GM20000 (cell line): ENCODE measurements around the gene FSD1.

Source experiments
- DNase-seq: peaks from one replicate; pipeline ENCODE4 v3.0.0; 2012; ENCODE audit warnings: low spot score
- TF ChIP-seq, protein P1 (sequence below): IDR thresholded peaks from 2 replicates; pipeline ENCODE4 v1.5.1; 2012; ENCODE audit warnings: mild to moderate bottlenecking, control low read depth; ENCODE audit errors: extremely low read depth, missing control alignments

The FSD1 gene

DNA sequence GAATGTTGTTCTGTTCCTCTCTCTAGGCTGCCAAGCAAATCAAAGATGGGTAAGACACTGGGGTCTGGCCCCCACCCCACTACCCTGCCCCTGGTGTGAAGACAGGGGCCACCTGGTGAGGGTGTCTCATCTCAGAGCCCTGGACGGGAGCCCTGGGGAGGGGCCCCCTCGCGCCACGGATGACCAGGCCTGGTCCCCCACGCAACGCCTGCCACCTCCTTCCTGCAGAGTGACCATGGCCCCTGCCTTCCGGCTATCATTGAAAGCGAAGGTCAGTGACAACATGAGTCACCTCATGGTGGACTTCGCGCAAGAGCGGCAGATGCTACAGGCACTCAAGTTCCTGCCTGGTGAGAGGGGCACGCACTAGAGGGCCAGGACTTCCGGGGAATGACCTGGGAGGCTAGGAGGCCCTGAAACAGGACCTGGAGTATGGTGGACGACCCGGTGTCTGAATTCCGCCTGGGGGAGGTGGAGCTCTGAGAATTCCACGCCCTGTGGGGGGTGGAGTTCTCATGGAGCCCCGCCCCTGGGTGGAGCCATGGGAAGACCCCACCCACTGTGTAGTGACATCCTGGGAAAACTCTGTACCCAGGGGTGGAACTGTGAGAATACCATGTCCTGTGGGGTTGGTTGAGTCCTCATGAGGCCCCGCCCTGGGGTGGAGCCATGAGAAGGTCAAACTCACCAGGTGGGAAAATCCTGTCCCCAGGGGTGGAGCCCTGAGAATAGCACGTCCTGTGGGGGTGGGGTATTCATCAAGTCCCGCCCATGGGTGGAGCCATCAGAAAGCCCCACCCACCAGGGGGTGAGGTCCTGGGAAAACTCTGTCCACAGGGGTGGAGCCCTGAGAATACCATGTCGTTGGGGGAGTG is 6.1 kb downstream of the FSD1 start:
- TF ChIP-seq, protein P1, sequence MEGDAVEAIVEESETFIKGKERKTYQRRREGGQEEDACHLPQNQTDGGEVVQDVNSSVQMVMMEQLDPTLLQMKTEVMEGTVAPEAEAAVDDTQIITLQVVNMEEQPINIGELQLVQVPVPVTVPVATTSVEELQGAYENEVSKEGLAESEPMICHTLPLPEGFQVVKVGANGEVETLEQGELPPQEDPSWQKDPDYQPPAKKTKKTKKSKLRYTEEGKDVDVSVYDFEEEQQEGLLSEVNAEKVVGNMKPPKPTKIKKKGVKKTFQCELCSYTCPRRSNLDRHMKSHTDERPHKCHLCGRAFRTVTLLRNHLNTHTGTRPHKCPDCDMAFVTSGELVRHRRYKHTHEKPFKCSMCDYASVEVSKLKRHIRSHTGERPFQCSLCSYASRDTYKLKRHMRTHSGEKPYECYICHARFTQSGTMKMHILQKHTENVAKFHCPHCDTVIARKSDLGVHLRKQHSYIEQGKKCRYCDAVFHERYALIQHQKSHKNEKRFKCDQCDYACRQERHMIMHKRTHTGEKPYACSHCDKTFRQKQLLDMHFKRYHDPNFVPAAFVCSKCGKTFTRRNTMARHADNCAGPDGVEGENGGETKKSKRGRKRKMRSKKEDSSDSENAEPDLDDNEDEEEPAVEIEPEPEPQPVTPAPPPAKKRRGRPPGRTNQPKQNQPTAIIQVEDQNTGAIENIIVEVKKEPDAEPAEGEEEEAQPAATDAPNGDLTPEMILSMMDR: no peak

DNA sequence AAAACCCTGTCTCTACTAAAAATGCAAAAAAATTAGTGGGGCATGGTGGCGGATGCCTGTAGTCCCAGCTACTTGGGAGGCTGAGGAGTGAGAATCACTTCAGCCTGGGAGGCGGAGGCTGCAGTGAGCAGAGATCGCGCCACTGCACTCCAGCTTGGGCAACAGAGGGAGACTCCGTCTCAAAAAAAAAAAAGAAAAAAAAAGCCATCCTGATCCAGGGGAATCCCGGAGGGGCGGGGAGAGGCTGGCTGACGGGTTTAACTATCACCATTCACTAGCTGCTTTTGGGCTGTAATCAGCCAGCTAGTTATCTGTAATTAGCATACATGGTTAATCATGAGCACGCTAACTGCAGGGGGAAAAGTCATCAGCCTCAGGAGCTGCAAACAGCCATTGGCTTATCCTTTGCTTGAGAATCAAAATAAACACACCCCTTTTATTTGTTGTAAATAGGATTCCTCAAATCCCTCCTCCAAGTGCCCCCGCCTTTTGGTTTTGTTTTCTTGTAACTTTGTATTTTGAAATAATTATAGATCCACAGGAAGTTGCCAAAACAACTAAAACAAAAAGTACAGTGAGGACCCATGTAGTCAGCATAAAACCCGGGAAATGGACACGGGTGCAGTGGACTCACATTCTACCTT is 9.6 kb downstream of the FSD1 start:
- TF ChIP-seq, protein P1: no peak
- DNase-seq: no peak

More for the DNA sequence above, 6.1 kb downstream of the FSD1 start:
- DNase-seq: no peak

DNA sequence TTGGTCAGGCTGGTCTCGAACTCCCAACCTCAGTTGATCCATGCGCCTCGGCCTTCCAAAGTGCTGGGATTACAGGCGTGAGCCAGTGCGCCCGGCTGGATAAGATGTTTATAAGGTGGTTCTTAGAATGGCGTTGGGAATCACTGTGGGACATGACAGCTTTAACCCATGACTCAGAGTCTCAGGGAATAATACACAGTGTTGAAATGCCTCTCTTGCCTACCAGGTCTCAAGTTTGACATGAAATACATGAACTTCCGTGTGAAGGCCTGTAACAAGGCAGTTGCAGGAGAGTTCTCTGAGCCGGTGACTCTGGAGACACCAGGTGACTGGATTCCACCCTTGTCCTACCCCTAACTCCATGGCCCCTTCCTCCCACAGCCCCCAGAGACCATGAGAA is 12.6 kb downstream of the FSD1 start:
- TF ChIP-seq, protein P1: no peak
- no peak for DNase-seq

DNA sequence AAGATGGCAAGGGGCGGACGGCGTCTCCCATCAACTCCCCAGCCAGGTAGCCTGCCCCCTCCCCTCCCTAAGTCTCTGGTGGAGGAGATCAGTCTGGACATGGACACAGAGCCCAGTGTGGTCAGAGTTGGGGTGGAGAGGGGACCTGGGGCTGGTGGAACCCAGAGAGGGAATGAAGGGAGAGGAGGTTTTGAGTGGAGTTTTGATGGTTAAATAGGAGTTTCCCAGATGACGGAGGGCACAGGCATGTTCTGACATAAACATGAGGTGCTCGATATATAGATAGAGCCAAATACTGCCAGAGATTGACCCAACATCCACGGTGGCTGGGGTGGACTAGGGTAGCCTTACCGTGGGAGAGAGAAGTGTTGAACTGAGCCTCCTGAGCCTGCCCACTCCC is 14.1 kb downstream of the FSD1 start:
- TF ChIP-seq, protein P1: no peak

DNA sequence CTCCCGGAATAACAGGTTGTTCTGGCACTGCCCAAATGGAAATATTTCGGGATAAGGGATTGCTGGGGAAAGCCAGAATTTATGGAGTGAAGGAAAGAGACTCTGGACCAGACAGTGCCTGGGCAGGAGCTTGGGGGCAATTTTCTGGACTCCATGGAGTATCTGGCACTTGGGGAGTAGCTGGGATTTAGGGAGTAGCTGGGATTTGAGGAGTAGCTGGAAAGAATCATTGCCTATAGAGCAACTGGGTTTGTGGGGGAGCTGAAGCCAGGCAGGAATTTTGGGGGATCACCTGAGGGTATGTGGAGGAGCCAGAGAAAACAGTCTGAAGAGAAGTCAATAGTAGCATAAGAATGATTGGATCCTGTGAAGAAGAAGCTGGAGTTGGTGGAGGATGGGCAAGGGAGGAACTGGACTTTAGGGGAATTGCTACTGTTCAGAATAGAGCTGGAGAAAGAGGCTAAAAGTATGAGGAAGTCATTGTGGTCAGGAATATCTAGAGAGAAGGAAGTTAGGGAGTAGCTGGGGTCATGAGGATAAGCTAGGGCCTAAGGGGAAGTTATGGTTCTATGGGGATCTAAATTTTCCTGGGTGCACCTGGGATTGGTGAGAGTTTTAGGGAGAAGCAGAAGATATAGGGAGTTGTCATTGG is 14.8 kb downstream of the FSD1 start:
- no peak for DNase-seq
- TF ChIP-seq, protein P1: no peak

More for the DNA sequence above, 14.1 kb downstream of the FSD1 start:
- DNase-seq: no peak

DNA sequence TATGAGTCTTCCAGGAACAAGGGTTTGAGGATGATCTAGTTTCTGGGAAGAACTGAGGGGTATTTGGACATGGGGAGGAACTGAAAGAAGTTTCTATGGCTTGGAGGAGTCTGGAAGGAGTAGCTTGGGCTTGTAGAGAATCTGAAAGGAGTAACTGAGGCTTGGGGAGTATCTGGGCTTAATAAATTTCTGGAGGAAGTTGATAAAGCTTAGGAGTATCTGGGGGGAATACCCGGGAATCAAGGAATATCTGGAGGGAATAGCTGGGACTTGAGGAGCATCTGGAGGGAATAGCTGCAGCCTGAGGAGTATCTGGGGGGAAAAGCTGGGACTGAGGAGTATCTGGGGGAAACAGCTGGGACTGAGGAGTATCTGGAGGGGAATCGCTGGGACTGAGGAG is 16.0 kb downstream of the FSD1 start:
- TF ChIP-seq, protein P1: no peak
- no peak for DNase-seq

DNA sequence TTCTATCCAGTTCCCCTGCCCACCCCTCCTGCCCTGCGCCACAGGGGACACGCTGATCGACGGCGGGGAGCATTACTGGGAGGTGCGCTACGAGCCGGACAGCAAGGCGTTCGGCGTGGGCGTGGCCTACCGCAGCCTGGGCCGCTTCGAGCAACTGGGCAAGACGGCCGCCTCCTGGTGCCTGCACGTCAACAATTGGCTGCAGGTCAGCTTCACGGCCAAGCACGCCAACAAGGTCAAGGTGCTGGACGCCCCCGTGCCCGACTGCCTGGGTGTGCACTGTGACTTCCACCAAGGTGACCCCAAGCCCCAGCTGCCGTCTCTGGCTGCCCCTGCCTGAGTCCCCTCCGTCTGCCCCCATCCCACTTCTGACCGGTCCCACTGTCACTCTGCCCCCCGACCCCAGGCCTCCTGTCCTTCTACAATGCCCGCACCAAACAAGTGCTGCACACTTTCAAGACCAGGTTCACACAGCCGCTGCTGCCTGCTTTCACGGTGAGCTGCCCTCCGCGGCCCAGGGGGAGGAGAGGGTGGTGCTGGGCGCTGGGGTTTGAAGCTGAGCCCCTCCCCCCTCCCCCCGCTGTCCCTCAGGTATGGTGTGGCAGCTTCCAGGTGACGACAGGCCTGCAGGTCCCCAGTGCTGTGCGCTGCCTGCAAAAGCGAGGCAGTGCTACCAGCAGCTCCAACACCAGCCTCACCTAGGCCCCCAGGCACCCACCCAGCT is 18.7 kb downstream of the FSD1 start:
- DNase-seq: no peak
- TF ChIP-seq, protein P1: no peak
